Upper lobe of right lung (tissue), 1 donor: Measurements from ENCODE around the gene MAGI2. TPM values are rescaled to one million over a fixed set of nuclear protein-coding genes. Genes with fewer than 3 reads are reported as not detected.

ENCODE experiments used
- ATAC-seq: fragments of 200-7000 bp; cut with Tn5 transposase; one replicate; pipeline ENCODE4 v1.9.1; 2020; ENCODE audit warnings: mild to moderate bottlenecking, moderate library complexity
- DNase-seq: peaks from one replicate; pipeline ENCODE4 v3.0.0-alpha.2; 2020
- H3K27ac ChIP-seq: fragments of 200-600 bp; one replicate; pipeline ENCODE4 v1.8.0; 2022
- H3K27me3 ChIP-seq: fragments of 200-600 bp; one replicate; pipeline ENCODE4 v1.8.0; 2022; ENCODE audit warnings: mild to moderate bottlenecking
- H3K36me3 ChIP-seq: fragments of 200-600 bp; one replicate; pipeline ENCODE4 v1.8.0; 2022
- H3K4me1 ChIP-seq: fragments of 200-600 bp; one replicate; pipeline ENCODE4 v1.8.0; 2022
- H3K4me3 ChIP-seq: fragments of 200-600 bp; one replicate; pipeline ENCODE4 v1.8.0; 2022; ENCODE audit warnings: mild to moderate bottlenecking
- H3K9me3 ChIP-seq: fragments of 200-600 bp; one replicate; pipeline ENCODE4 v1.8.0; 2022
- CTCF ChIP-seq: fragments of 200-600 bp; IDR thresholded peaks from one replicate; pipeline ENCODE4 v1.8.0; 2022; ENCODE audit warnings: antibody characterized with exemption
- intact Hi-C: fragments of 100-400 bp; cut with DNase I; formaldehyde crosslinking; loops from one replicate; pipeline ENCODE4 v1.11.0; 2022
- total RNA-seq: library from RNA; stranded (reverse); fragmentation: NEBNext Ultra II Directional; extraction: Animal tissue kit (Norgen Biotek cat#: 25700); gene quantifications from one replicate; pipeline ENCODE4 v1.2.1, GENCODE V29; 2021
- donor health status: DM: no; HTN: yes; CAD: no; lungs with severe emphysema.

The MAGI2 gene
- total RNA-seq, 1 donor from 2014 or later: 12.8 TPM

- H3K27ac ChIP-seq: no peak overlapping the region
- intact Hi-C loops: no loop called here
- no peak overlapping the region for H3K4me3 ChIP-seq
- H3K4me1 ChIP-seq: no peaks in the 10 kb centered on the region
- H3K27me3 ChIP-seq: no peaks in the 10 kb centered on the region
- no peaks in the 10 kb centered on the region for H3K36me3 ChIP-seq
- no peaks in the 10 kb centered on the region for H3K9me3 ChIP-seq
- no peak for ATAC-seq
- no peak for TF ChIP-seq CTCF
- DNase-seq: no peak
These were observed 733.4 kb downstream of the MAGI2 start for GRCh38 chr7:78720066-78720465.

- Histone ChIP-seq H3K4me1 (no peaks in the 10 kb centered on the region), H3K36me3 (no peaks in the 10 kb centered on the region), H3K27ac (no peak overlapping the region), H3K9me3 (no peaks in the 10 kb centered on the region), H3K27me3 (no peaks in the 10 kb centered on the region), H3K4me3 (no peak overlapping the region)
- no peak for TF ChIP-seq CTCF
- intact Hi-C loops: no loop called here
- ATAC-seq (no peak), DNase-seq (no peak)
These were observed 735.3 kb downstream of the MAGI2 start for GRCh38 chr7:78718212-78718611.

- Histone ChIP-seq H3K36me3 (no peaks in the 10 kb centered on the region), H3K4me3 (no peak overlapping the region), H3K27me3 (no peaks in the 10 kb centered on the region), H3K27ac (no peak overlapping the region), H3K4me1 (no peaks in the 10 kb centered on the region), H3K9me3 (no peaks in the 10 kb centered on the region)
- ATAC-seq: no peak
- intact Hi-C loops: no loop called here
- TF ChIP-seq CTCF: no peak
- DNase-seq: no peak
These were observed 736.6 kb downstream of the MAGI2 start for GRCh38 chr7:78716876-78717275.

- no peaks in the 10 kb centered on the region for H3K36me3 ChIP-seq
- H3K9me3 ChIP-seq: no peaks in the 10 kb centered on the region
- no peak overlapping the region for H3K27ac ChIP-seq
- H3K27me3 ChIP-seq: no peaks in the 10 kb centered on the region
- no peak for TF ChIP-seq CTCF
- H3K4me3 ChIP-seq: no peak overlapping the region
- ATAC-seq: no peak
- intact Hi-C loops: no loop called here
- no peak for DNase-seq
- no peaks in the 10 kb centered on the region for H3K4me1 ChIP-seq
These were observed 739.1 kb downstream of the MAGI2 start for GRCh38 chr7:78714356-78714755.

GRCh38 chr7:78712111-78712510, 741.4 kb downstream of the MAGI2 start:
- Histone ChIP-seq H3K9me3 (no peaks in the 10 kb centered on the region), H3K4me3 (no peak overlapping the region), H3K27ac (no peak overlapping the region), H3K4me1 (no peaks in the 10 kb centered on the region), H3K36me3 (no peaks in the 10 kb centered on the region), H3K27me3 (no peaks in the 10 kb centered on the region)
- DNase-seq (no peak), ATAC-seq (no peak)
- intact Hi-C loops: no loop called here
- TF ChIP-seq CTCF: no peak

- Histone ChIP-seq H3K9me3 (no peaks in the 10 kb centered on the region), H3K27ac (no peak overlapping the region), H3K27me3 (no peaks in the 10 kb centered on the region), H3K36me3 (no peaks in the 10 kb centered on the region), H3K4me3 (no peak overlapping the region), H3K4me1 (no peaks in the 10 kb centered on the region)
- ATAC-seq: no peak
- no peak for DNase-seq
- no peak for TF ChIP-seq CTCF
- intact Hi-C loops: no loop called here
These were observed 743.8 kb downstream of the MAGI2 start for GRCh38 chr7:78709658-78710057.
